ENCODE results near the gene EP400.

EP400 gene

GRCh38 chr12:132127041-132127440 lies 177.3 kb downstream of the EP400 start (continued):
- TF ChIP-seq KLF8 (tag by site-specific recombination; IDR thresholded peaks at IDR 0.05) = no peak

GRCh38 chr12:132129007-132129406 lies 179.3 kb downstream of the EP400 start:
- no peaks in the 10 kb centered on the region for H3K9me3 ChIP-seq (ENCODE audit: control insufficient read depth, insufficient read depth, low read depth, low read length)
- no peak for TF ChIP-seq ZNF521 (tag by site-specific recombination; IDR thresholded peaks at IDR 0.05)
- TF ChIP-seq HOXD13 (CRISPR knock-in tag; IDR thresholded peaks at IDR 0.05; ENCODE audit: borderline replicate concordance) = no peak
- TF ChIP-seq ZNF302 (tag by site-specific recombination; IDR thresholded peaks at IDR 0.05; ENCODE audit: low read depth) = no peak
- no peak for TF ChIP-seq ZNF626 (tag by site-specific recombination; IDR thresholded peaks at IDR 0.05)
- TF ChIP-seq SCRT2 (tag by site-specific recombination; IDR thresholded peaks at IDR 0.05) = no peak
- no peak for TF ChIP-seq ZBTB44 (tag by site-specific recombination; IDR thresholded peaks at IDR 0.05)
- TF ChIP-seq ZNF548 (tag by site-specific recombination; IDR thresholded peaks at IDR 0.05) = no peak
- TF ChIP-seq ZBTB20 (tag by site-specific recombination; IDR thresholded peaks at IDR 0.05) = no peak
- no peak for TF ChIP-seq ZNF830 (tag by site-specific recombination; IDR thresholded peaks at IDR 0.05; ENCODE audit: low read depth)
- TF ChIP-seq ZBTB11 (tag by site-specific recombination; conservative IDR thresholded peaks at IDR 0.05; ENCODE audit: low read depth) = no peak
- no peak for TF ChIP-seq ZNF416 (tag by site-specific recombination; IDR thresholded peaks at IDR 0.05)
- TF ChIP-seq ZNF658 (tag by site-specific recombination; IDR thresholded peaks at IDR 0.05) = no peak
- TF ChIP-seq ZNF639 (tag by site-specific recombination; IDR thresholded peaks at IDR 0.05) = no peak
- TF ChIP-seq ZNF488 (tag by site-specific recombination; IDR thresholded peaks at IDR 0.05) = no peak
- no peak for TF ChIP-seq SP7 (tag by site-specific recombination; IDR thresholded peaks at IDR 0.05)
- H3K36me3 ChIP-seq (ENCODE audit: control insufficient read depth in 2 of 2, insufficient read depth in 1 of 2, low read length in 2 of 2) = peaks cover 11 to 53% of the 10 kb centered on the region in 2 experiments
- no peak overlapping the region for H3K27ac ChIP-seq (ENCODE audit: extremely low read depth, low read depth, low read length)
- ChIA-PET CTCF (no interaction called here), POLR2A (no interaction called here)
- no peaks in the 10 kb centered on the region for H3K4me1 ChIP-seq (ENCODE audit: control insufficient read depth, insufficient read depth, low read length)
- no peak overlapping the region for H3K4me3 ChIP-seq (ENCODE audit: low read depth, low read length)

GRCh38 chr12:132130690-132131089 lies 180.9 kb downstream of the EP400 start:
- CTCF ChIA-PET = no interaction called here

More at GRCh38 chr12:132130690-132131089, 180.9 kb downstream of the EP400 start:
- H3K27ac ChIP-seq (ENCODE audit: extremely low read depth, low read depth, low read length) = no peak overlapping the region
- no peaks in the 10 kb centered on the region for H3K4me1 ChIP-seq (ENCODE audit: control insufficient read depth, insufficient read depth, low read length)
- POLR2A ChIA-PET = no interaction called here
- peak; percentile 52; the same call in 1 of the 2 replicates for TF ChIP-seq ZFHX2 (tag by site-specific recombination; conservative IDR thresholded peaks at IDR 0.05)
- TF ChIP-seq ZNF391 (tag by site-specific recombination; IDR thresholded peaks at IDR 0.05; ENCODE audit: borderline replicate concordance, low read depth) = no peak
- TF ChIP-seq PRDM1 (tag by site-specific recombination; IDR thresholded peaks at IDR 0.05) = no peak
- peak; percentile 52; the same call in 1 of the 2 replicates for TF ChIP-seq EGR2 (tag by site-specific recombination; IDR thresholded peaks at IDR 0.05; ENCODE audit: low read depth)
- no peak for TF ChIP-seq ZNF18 (tag by site-specific recombination; IDR thresholded peaks at IDR 0.05)
- no peak for TF ChIP-seq INSM2 (tag by site-specific recombination; IDR thresholded peaks at IDR 0.05)
- H3K9me3 ChIP-seq (ENCODE audit: control insufficient read depth, insufficient read depth, low read depth, low read length) = no peaks in the 10 kb centered on the region
- no peak overlapping the region for H3K4me3 ChIP-seq (ENCODE audit: low read depth, low read length)
- peaks cover 0 to 36% of the 10 kb centered on the region in 2 experiments for H3K36me3 ChIP-seq (ENCODE audit: control insufficient read depth in 2 of 2, insufficient read depth in 1 of 2, low read length in 2 of 2)
